ENCODE results near the gene GTSE1.

Gene GTSE1

GRCh38 chr22:46338636-46339035 is 42.0 kb downstream of the GTSE1 start:
- Histone ChIP-seq H3K9me3 (ENCODE audit: control insufficient read depth, low read length) (no peaks in the 10 kb centered on the region), H3K27ac (ENCODE audit: insufficient read depth, low read depth, low read length, poor library complexity, severe bottlenecking) (no peak overlapping the region), H3K4me3 (ENCODE audit: insufficient read depth, low read depth, low read length) (no peak overlapping the region), H3K4me1 (ENCODE audit: control insufficient read depth, insufficient read depth, low read length) (no peaks in the 10 kb centered on the region), H3K36me3 (ENCODE audit: control insufficient read depth, insufficient read depth, low read length) (peaks cover 9% of the 10 kb centered on the region), H3K27me3 (ENCODE audit: control insufficient read depth, insufficient read depth, low read length, poor library complexity, severe bottlenecking) (no peaks in the 10 kb centered on the region)
- 97 to 99% methylated on average over 8 of the region's 8 CpGs for WGBS, 2 experiments

- H3K9me3 ChIP-seq (ENCODE audit: control insufficient read depth, low read length) = no peaks in the 10 kb centered on the region
- no peak overlapping the region for H3K27ac ChIP-seq (ENCODE audit: insufficient read depth, low read depth, low read length, poor library complexity, severe bottlenecking)
- H3K4me3 ChIP-seq (ENCODE audit: insufficient read depth, low read depth, low read length) = no peak overlapping the region
- H3K36me3 ChIP-seq (ENCODE audit: control insufficient read depth, insufficient read depth, low read length) = peaks cover 19% of the 10 kb centered on the region
- H3K27me3 ChIP-seq (ENCODE audit: control insufficient read depth, insufficient read depth, low read length, poor library complexity, severe bottlenecking) = no peaks in the 10 kb centered on the region
- 95 to 98% methylated on average over 5 of the region's 5 CpGs for WGBS, 2 experiments
- no peaks in the 10 kb centered on the region for H3K4me1 ChIP-seq (ENCODE audit: control insufficient read depth, insufficient read depth, low read length)
Observed at GRCh38 chr22:46339956-46340355, 43.3 kb downstream of the GTSE1 start.

- H3K4me1 ChIP-seq (ENCODE audit: control insufficient read depth, insufficient read depth, low read length) = no peaks in the 10 kb centered on the region
- H3K9me3 ChIP-seq (ENCODE audit: control insufficient read depth, low read length) = no peaks in the 10 kb centered on the region
- 93 to 96% methylated on average over 13 of the region's 13 CpGs for WGBS, 2 experiments
- no peak overlapping the region for H3K4me3 ChIP-seq (ENCODE audit: insufficient read depth, low read depth, low read length)
- no peaks in the 10 kb centered on the region for H3K27me3 ChIP-seq (ENCODE audit: control insufficient read depth, insufficient read depth, low read length, poor library complexity, severe bottlenecking)
- peaks cover 21% of the 10 kb centered on the region for H3K36me3 ChIP-seq (ENCODE audit: control insufficient read depth, insufficient read depth, low read length)
- H3K27ac ChIP-seq (ENCODE audit: insufficient read depth, low read depth, low read length, poor library complexity, severe bottlenecking) = no peak overlapping the region
Observed at GRCh38 chr22:46340676-46341075, 44.0 kb downstream of the GTSE1 start.

GRCh38 chr22:46346680-46347405 is 50.2 kb downstream of the GTSE1 start:
- Histone ChIP-seq H3K27me3 (ENCODE audit: control insufficient read depth, insufficient read depth, low read length, poor library complexity, severe bottlenecking) (no peaks in the 10 kb centered on the region), H3K4me1 (ENCODE audit: control insufficient read depth, insufficient read depth, low read length) (no peaks in the 10 kb centered on the region), H3K9me3 (ENCODE audit: control insufficient read depth, low read length) (no peaks in the 10 kb centered on the region), H3K4me3 (ENCODE audit: insufficient read depth, low read depth, low read length) (no peak overlapping the region), H3K36me3 (ENCODE audit: control insufficient read depth, insufficient read depth, low read length) (peaks cover 30% of the 10 kb centered on the region), H3K27ac (ENCODE audit: insufficient read depth, low read depth, low read length, poor library complexity, severe bottlenecking) (no peak overlapping the region)
- 94 to 96% methylated on average over 18 to 19 of the region's 19 CpGs for WGBS, 2 experiments

GRCh38 chr22:46347646-46348045 is 51.0 kb downstream of the GTSE1 start:
- Histone ChIP-seq H3K36me3 (ENCODE audit: control insufficient read depth, insufficient read depth, low read length) (peaks cover 31% of the 10 kb centered on the region), H3K27me3 (ENCODE audit: control insufficient read depth, insufficient read depth, low read length, poor library complexity, severe bottlenecking) (no peaks in the 10 kb centered on the region), H3K9me3 (ENCODE audit: control insufficient read depth, low read length) (no peaks in the 10 kb centered on the region), H3K27ac (ENCODE audit: insufficient read depth, low read depth, low read length, poor library complexity, severe bottlenecking) (no peak overlapping the region), H3K4me3 (ENCODE audit: insufficient read depth, low read depth, low read length) (no peak overlapping the region), H3K4me1 (ENCODE audit: control insufficient read depth, insufficient read depth, low read length) (no peaks in the 10 kb centered on the region)
- WGBS, 2 experiments = 95 to 96% methylated on average over 12 of the region's 12 CpGs

- H3K27ac ChIP-seq (ENCODE audit: insufficient read depth, low read depth, low read length, poor library complexity, severe bottlenecking) = no peak overlapping the region
- no peaks in the 10 kb centered on the region for H3K4me1 ChIP-seq (ENCODE audit: control insufficient read depth, insufficient read depth, low read length)
- peaks cover 36% of the 10 kb centered on the region for H3K36me3 ChIP-seq (ENCODE audit: control insufficient read depth, insufficient read depth, low read length)
- H3K9me3 ChIP-seq (ENCODE audit: control insufficient read depth, low read length) = no peaks in the 10 kb centered on the region
- no peaks in the 10 kb centered on the region for H3K27me3 ChIP-seq (ENCODE audit: control insufficient read depth, insufficient read depth, low read length, poor library complexity, severe bottlenecking)
- WGBS, 2 experiments = 95 to 96% methylated on average over 15 of the region's 15 CpGs
- no peak overlapping the region for H3K4me3 ChIP-seq (ENCODE audit: insufficient read depth, low read depth, low read length)
Observed at GRCh38 chr22:46348099-46348695, 51.5 kb downstream of the GTSE1 start.

- WGBS, 2 experiments = 95 to 96% methylated on average over 18 of the region's 18 CpGs
- Histone ChIP-seq H3K27ac (ENCODE audit: insufficient read depth, low read depth, low read length, poor library complexity, severe bottlenecking) (no peak overlapping the region), H3K4me3 (ENCODE audit: insufficient read depth, low read depth, low read length) (no peak overlapping the region), H3K36me3 (ENCODE audit: control insufficient read depth, insufficient read depth, low read length) (peaks cover 32% of the 10 kb centered on the region), H3K4me1 (ENCODE audit: control insufficient read depth, insufficient read depth, low read length) (no peaks in the 10 kb centered on the region), H3K9me3 (ENCODE audit: control insufficient read depth, low read length) (no peaks in the 10 kb centered on the region), H3K27me3 (ENCODE audit: control insufficient read depth, insufficient read depth, low read length, poor library complexity, severe bottlenecking) (no peaks in the 10 kb centered on the region)
Observed at GRCh38 chr22:46349238-46349637, 52.6 kb downstream of the GTSE1 start.

- H3K4me3 ChIP-seq (ENCODE audit: insufficient read depth, low read depth, low read length) = no peak overlapping the region
- no peaks in the 10 kb centered on the region for H3K4me1 ChIP-seq (ENCODE audit: control insufficient read depth, insufficient read depth, low read length)
- H3K27me3 ChIP-seq (ENCODE audit: control insufficient read depth, insufficient read depth, low read length, poor library complexity, severe bottlenecking) = no peaks in the 10 kb centered on the region
- WGBS, 2 experiments = 87 to 93% methylated on average over 6 of the region's 6 CpGs
- H3K36me3 ChIP-seq (ENCODE audit: control insufficient read depth, insufficient read depth, low read length) = peaks cover 28% of the 10 kb centered on the region
- H3K27ac ChIP-seq (ENCODE audit: insufficient read depth, low read depth, low read length, poor library complexity, severe bottlenecking) = no peak overlapping the region
- H3K9me3 ChIP-seq (ENCODE audit: control insufficient read depth, low read length) = no peaks in the 10 kb centered on the region
Observed at GRCh38 chr22:46349681-46350080, 53.0 kb downstream of the GTSE1 start.

GRCh38 chr22:46350121-46350520 is 53.5 kb downstream of the GTSE1 start:
- peaks cover 26% of the 10 kb centered on the region for H3K36me3 ChIP-seq (ENCODE audit: control insufficient read depth, insufficient read depth, low read length)
- no peaks in the 10 kb centered on the region for H3K4me1 ChIP-seq (ENCODE audit: control insufficient read depth, insufficient read depth, low read length)
- no peak overlapping the region for H3K4me3 ChIP-seq (ENCODE audit: insufficient read depth, low read depth, low read length)
- 95 to 96% methylated on average over 7 of the region's 7 CpGs for WGBS, 2 experiments
- no peaks in the 10 kb centered on the region for H3K9me3 ChIP-seq (ENCODE audit: control insufficient read depth, low read length)
- no peaks in the 10 kb centered on the region for H3K27me3 ChIP-seq (ENCODE audit: control insufficient read depth, insufficient read depth, low read length, poor library complexity, severe bottlenecking)
- H3K27ac ChIP-seq (ENCODE audit: insufficient read depth, low read depth, low read length, poor library complexity, severe bottlenecking) = no peak overlapping the region

GRCh38 chr22:46350646-46351045 is 54.0 kb downstream of the GTSE1 start:
- Histone ChIP-seq H3K36me3 (ENCODE audit: control insufficient read depth, insufficient read depth, low read length) (peaks cover 25% of the 10 kb centered on the region), H3K27me3 (ENCODE audit: control insufficient read depth, insufficient read depth, low read length, poor library complexity, severe bottlenecking) (no peaks in the 10 kb centered on the region), H3K27ac (ENCODE audit: insufficient read depth, low read depth, low read length, poor library complexity, severe bottlenecking) (no peak overlapping the region), H3K9me3 (ENCODE audit: control insufficient read depth, low read length) (no peaks in the 10 kb centered on the region), H3K4me1 (ENCODE audit: control insufficient read depth, insufficient read depth, low read length) (no peaks in the 10 kb centered on the region), H3K4me3 (ENCODE audit: insufficient read depth, low read depth, low read length) (no peak overlapping the region)
- 96 to 97% methylated on average over 20 of the region's 20 CpGs for WGBS, 2 experiments
